ENCODE data around the gene ZDHHC14.
A peak's percentile ranks its signal among the peaks of the same experiment; 100 is the strongest.

Gene ZDHHC14

DNA sequence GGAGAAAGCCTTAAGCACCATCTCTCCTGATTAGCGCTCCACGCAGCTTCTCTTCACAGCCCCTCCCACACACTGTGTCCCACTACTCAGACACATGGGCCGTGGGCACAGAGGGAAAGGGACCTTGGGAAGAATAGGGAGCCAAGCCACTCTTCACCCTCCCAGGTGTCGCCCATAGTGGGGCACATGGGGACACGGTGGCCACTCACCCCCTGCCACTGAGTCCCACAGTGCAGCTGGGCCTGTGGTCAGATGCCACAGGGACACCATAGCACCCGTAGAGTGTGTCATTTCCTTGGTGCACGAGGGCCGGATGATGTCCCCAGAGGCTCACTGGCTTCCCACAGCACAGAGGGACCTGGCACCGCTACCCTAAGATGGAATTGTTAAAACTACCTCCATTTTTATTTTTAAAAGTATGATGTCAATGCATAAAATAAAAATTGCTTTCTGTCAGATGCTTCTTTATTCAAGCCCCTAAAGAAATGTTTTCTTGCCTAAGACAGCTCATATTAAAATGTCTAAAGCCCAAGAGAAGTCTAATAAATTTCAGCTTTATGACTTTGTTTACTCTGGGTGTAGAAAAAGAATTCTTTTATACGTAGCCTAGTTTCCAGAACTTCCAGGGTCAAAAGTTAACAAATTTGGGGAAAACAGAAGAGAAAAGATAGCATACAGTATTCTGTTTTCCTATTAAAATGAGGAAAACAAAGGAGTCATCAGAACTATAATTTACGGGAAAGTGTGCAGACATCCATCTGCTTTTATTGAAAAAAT lies 251.0 kb downstream of the ZDHHC14 start:
- no peak for DNase-seq

GRCh38 chr6:157632821-157633220 lies 251.8 kb downstream of the ZDHHC14 start:
- DNase-seq, result no peak

DNA sequence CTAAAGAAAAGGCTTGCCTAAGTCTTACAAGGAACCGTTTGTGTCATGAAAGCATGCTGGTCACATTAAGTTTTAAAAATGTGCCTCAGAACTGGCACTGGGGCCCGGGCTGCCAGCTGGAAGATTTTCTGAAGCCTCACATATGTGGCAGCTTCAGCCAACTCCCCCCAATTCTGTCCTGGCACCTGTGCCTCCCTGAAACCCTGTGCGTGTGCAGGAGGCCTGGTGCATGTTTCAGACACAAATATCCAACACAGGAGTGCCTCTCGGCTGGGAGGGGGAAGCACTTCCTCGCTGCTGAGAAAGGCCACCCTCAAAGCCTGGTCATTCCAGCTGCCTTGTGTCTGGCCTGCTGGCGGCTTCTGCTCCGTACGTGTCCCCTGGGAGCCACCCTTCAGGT lies 253.6 kb downstream of the ZDHHC14 start:
- no peak for DNase-seq

DNA sequence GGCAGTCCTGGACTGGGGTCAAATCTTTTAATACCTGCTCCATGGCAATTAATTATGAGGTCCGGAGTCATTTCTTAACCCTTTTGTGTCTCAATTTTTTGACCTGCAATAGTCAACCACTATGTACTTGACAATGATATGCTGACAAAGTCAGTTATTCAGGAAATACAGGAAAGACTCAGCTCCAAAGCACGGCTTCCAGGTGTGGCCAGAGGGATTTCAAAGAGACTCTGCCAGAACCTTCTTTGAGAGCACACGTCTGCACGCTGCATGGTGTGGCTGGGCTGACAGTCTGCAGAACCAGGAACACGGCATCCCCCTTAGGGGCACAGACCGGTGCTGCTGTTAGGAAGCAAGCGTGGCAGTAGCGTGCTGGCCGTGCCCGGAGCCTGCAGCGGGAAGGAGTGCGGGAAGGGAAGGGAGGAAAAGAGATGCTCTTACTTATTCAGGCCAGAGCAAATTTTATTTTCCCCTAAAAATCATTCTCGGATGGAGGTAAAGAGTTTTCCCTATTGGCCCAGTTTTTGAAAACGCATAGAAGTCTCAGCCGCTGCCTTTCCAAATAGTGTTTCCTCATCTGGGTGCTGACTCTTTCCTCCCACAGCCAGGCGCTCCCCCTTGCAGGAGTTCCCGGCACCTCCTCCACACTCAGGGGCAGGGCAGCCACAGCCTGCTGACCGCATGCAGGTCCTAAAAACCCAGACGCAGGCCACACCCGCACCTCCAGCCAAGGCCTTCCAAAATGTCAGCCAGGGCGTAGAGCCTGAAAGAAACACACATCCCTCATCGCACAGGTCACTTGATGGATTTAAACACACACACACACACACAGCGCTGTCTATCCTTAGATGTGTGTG lies 254.6 kb downstream of the ZDHHC14 start:
- no peak for DNase-seq

- DNase-seq, result no peak
Measured at GRCh38 chr6:157637516-157637915, 256.5 kb downstream of the ZDHHC14 start.

DNA sequence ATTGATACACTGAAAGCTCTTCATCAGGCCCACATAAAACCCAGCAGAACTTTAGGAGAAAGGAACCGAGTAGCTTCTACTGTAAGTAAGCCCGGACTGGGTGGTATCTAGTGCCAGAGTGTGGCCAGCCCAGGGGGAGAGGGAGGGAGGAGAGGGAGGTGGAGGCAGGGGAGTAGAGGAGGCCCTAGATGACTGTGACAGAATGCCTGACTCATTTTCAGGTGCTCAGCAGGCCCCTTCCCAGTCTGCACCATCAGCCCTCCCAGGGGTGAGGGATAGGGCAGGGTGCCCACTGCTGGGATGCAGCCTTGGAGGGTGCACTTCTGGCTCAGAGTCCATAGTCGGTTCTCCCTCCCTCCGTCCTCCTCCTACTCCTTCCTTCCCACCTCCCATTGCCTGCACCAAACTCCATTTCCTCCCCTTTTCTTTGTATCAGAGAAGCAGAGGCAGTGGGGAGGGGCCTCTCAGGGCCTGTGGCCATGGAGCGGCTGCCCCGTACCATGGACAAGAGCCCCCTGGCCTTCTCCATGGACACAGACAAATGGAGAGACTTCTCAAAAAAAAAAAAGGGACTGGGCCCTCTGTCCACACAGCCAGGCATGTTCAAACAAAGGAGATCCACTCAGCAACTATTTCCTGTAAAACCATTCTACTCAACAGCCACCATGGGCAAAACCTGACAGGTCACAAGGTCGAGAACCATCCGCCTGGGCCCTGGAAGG lies 257.1 kb downstream of the ZDHHC14 start:
- DNase-seq, result no peak

DNA sequence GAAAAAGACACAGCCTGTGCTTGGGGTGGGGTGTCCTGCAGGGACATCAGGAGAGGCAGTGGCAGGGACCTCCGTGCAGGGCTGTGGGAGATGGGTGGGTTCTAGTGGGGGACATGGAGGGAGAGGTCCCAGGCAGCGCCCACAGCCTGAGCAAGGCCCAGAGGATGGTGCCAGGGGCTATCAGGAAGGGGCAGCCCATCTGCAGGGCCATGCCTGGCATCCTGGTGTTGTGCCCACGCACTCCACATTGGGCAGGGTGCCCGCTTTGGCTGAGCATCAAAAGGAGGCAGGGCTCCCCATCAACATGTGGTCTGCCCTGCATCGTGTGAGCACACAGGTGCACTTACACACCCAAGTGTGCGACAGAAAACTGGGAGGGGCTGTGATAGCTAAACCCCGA lies 257.8 kb downstream of the ZDHHC14 start:
- no peak for DNase-seq

GRCh38 chr6:157640746-157641451 lies 259.9 kb downstream of the ZDHHC14 start:
- no peak for DNase-seq

DNA sequence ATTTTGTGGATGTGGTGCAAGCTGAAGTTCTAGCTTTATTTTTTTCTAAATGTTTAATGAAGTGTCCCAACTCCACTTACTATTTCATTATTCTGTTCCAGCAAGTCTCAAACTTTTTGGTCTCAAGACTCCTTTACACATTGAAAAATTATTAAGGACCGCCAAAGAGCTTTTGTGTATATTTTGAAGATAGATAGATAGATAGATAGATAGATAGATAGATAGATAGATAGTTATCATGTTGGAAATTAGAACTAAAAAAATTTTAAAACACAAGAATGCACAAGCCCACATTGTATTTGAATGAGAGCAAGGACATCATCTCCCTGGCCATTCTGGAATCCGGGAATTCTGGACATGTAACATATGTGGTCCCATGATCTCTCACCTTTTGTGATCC lies 260.8 kb downstream of the ZDHHC14 start:
- DNase-seq, result no peak

DNA sequence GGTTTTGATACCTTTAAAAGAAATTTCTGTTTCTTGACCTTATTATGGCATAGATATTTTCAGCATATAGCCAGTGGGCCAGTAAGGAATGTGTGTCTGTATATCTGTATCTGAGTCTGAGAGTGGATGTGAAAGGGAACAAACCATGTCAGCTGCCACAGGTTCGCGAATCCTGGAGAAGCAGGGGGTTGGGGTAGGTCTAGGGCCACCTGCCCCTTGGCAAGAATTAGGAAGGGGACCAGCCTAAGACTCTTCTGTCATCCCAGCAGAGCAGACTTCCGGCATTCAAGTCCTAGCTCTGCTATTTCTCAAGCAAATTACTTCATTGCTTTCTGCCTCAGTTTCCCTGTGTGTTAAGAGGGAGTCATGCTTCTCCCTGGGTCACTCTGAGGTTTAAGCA lies 261.7 kb downstream of the ZDHHC14 start:
- DNase-seq, result no peak

GRCh38 chr6:157644043-157644810 lies 263.2 kb downstream of the ZDHHC14 start:
- no peak for DNase-seq

GRCh38 chr6:157645201-157645795 lies 264.3 kb downstream of the ZDHHC14 start:
- DNase-seq, result no peak

DNA sequence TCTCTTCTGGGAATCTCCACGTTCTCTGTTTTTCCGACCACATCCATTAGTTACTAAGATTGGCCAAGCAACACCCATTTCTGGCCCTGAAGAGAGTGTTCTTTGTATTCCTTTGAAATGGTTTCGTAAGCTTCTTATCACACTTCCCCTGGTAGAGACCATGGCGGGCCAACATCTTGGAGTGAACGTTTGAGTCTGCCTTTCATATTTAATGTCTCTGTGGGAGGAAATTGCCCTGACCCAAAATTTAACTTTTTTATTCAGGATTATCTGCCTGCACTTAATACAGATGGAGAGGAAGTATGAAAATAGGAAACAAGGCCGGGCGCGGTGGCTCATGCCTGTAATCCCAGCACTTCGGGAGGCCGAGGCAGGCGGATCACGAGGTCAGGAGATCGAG lies 265.0 kb downstream of the ZDHHC14 start:
- DNase-seq, result no peak

GRCh38 chr6:157647261-157647915 lies 266.4 kb downstream of the ZDHHC14 start:
- DNase-seq, result no peak

- DNase-seq, result no peak
Measured at GRCh38 chr6:157648561-157648960, 267.6 kb downstream of the ZDHHC14 start.

DNA sequence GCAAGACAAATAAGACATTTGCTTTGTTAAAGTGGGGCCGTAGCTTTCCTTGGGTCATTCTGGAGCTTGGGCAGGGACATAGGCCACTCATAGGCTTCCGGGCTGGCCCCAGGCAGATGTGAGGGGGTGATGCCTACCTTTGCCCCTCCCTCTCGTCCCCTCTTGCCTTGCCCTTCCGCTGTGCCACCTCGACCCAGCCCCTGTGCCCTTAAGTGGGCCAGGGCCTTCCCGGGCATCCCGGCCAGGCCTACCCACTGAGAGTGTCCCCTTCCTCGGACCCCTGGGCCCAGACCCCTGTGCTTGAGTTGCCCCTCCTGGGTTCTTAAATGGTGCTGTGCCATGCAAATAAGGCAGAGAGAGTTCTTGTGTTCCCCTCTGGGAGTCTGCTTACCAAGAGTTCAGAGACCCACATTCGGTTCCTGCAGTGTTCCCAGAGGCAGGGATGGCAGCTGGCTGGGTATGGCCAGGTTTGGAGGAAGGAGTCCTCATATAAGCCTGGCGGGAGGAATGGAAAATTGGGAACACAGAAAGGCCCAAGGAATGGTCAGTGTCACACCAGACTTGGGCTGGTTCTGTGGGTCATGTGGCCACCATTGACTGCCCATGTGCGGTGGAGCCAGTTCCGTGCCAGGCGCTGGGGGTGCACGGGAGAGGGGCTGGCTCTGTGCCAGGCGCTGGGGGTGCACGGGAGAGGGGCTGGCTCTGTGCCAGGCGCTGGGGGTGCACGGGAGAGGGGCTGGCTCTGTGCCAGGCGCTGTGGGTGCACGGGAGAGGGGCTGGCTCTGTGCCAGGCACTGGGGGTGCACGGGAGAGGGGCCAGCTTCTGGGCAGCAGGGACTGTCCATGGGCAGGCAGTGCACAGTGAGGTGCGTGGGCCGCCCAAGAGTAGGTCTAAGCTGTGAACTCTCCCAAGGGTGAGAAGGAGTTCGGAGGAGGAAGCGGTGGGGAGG lies 268.6 kb downstream of the ZDHHC14 start:
- no peak for DNase-seq

DNA sequence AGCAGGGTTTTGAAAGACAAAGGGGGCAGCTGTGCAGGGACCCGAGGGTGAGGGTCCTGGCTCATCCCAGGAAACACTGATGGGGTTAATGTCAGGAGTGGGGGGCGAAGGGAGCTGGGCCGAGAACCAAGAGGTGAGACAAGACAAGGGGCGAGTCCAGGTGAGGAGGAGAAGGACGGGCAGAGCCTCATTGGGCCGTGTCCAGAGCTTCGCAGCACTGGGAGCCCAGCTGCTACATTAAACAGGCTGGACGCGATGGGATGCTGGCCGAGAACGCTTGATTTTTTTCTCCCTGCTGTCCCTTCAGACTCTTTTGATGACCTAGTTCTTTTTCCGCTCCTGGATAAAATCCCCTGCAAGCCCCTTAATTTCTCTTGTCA lies 269.3 kb downstream of the ZDHHC14 start:
- DNase-seq, result peak; percentile 12

DNA sequence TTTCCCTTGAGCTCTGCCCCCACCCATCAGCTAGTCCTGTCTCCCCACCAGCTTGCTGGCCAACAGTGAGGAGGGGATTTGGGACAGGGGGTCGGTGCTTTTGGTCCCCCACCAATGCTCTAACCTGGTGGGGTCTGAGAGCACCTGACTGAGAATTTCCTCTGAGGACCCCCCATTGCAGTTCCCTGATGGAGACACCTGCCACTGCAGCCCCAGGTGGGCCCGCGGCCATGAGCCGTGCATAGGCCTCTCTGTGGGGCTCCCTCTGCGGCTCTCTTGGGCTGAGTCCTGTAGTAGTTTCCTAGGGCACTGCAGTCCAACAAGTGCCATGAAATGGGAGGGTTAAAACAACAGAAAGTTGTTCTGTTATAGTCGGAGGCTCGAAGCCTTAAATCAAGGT lies 269.8 kb downstream of the ZDHHC14 start:
- no peak for DNase-seq

DNA sequence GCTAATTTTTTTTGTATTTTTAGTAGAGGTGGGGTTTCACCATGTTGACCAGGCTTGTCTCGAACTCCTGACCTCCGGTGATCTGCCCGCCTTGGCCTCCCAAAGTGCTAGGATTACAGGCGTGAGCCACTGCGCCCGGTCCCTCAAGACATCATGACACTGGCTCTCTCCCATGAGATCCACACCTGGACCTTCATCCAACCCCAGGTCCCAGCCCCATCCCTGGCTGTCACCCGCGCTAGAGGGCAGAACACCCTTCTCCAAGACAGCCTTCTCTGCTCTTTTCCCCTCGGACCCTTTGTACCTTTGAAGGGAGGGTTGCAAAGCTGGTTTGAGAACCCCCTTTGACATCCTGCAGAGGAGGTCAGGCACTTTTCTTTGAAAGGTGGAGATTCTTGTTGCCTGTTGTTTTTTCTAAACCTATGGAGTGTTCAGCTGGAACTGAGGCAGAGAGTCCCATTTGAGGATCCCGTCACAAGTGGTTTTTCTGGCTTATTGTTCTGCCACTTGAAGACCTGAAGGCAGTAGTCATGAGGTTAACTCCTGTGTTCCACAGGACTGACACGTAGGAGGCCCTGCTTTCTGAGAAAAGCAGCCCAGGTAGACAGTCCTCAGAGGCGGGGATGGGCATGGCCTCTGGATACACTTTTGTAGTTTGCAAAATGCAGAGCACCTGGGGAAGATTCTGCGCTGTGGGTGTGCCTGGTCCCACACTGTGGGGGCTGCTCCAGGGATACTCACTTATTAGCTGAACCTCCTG lies 270.9 kb downstream of the ZDHHC14 start:
- no peak for DNase-seq
